GM23338 (cell line): ENCODE data around the gene PAX9. TPM values are rescaled to one million over a fixed set of nuclear protein-coding genes. Genes with fewer than 3 reads are reported as not detected.

Experiments used
- ATAC-seq: fragments of 200-7000 bp; cut with Tn5 transposase; 3 replicates; pipeline ENCODE4 v1.9.1; 2020
- DNase-seq: peaks from one replicate; pipeline ENCODE4 v3.0.0-alpha.2; 2015; ENCODE audit warnings: low spot score
- H2AFZ ChIP-seq: fragments of 200-600 bp; sonication (generic); 2 replicates; pipeline ENCODE4 v1.8.0; 2016; ENCODE audit warnings: antibody characterized with exemption, mild to moderate bottlenecking, moderate library complexity
- H3F3A ChIP-seq: fragments of 200-600 bp; sonication (generic); replicated peaks from 2 replicates; pipeline ENCODE4 v1.8.0; 2017; ENCODE audit warnings: antibody characterized with exemption, mixed run types, low read depth
- H3K27ac ChIP-seq: fragments of 200-600 bp; sonication (generic); 2 replicates; pipeline ENCODE4 v1.6.1; 2016; ENCODE audit warnings: low read depth
- H3K27me3 ChIP-seq: fragments of 200-600 bp; sonication (generic); 2 replicates; pipeline ENCODE4 v1.8.0; 2016; ENCODE audit warnings: mild to moderate bottlenecking, mixed run types, moderate library complexity; ENCODE audit not compliant: insufficient read depth
- H3K36me3 ChIP-seq: fragments of 200-600 bp; sonication (generic); 2 replicates; pipeline ENCODE4 v1.8.0; 2016; ENCODE audit warnings: mild to moderate bottlenecking; ENCODE audit not compliant: insufficient read depth
- H3K4me1 ChIP-seq: fragments of 200-600 bp; sonication (generic); 2 replicates; pipeline ENCODE4 v1.8.0; 2016; ENCODE audit warnings: mild to moderate bottlenecking, moderate library complexity; ENCODE audit not compliant: insufficient read depth
- H3K4me2 ChIP-seq: fragments of 200-600 bp; sonication (generic); 2 replicates; pipeline ENCODE4 v1.7.1; 2017; ENCODE audit warnings: mixed run types
- H3K4me3 ChIP-seq: fragments of 200-600 bp; sonication (generic); 2 replicates; pipeline ENCODE4 v1.6.1; 2016; ENCODE audit warnings: mixed run types
- H3K79me2 ChIP-seq: fragments of 200-600 bp; sonication (generic); replicated peaks from 2 replicates; pipeline ENCODE4 v1.8.0; 2017; ENCODE audit warnings: mild to moderate bottlenecking; ENCODE audit not compliant: insufficient read depth
- H3K9me2 ChIP-seq: fragments of 200-600 bp; sonication (generic); 2 replicates; pipeline ENCODE4 v1.8.0; 2017; ENCODE audit not compliant: insufficient read depth
- H4K20me1 ChIP-seq: fragments of 200-600 bp; sonication (generic); replicated peaks from 2 replicates; pipeline ENCODE4 v1.8.0; 2017; ENCODE audit warnings: mild to moderate bottlenecking; ENCODE audit not compliant: insufficient read depth
- H3K27ac Mint-ChIP-seq: 2 replicates; pipeline ENCODE4 v1.8.0; 2020; ENCODE audit warnings: inconsistent platforms, mild to moderate bottlenecking, moderate library complexity, mixed read lengths
- H3K27me3 Mint-ChIP-seq: 3 replicates; pipeline ENCODE4 v1.8.0; 2022; ENCODE audit warnings: low read depth, mild to moderate bottlenecking, moderate library complexity, mixed read lengths, inconsistent platforms; ENCODE audit not compliant: insufficient read depth, poor library complexity
- H3K36me3 Mint-ChIP-seq: 3 replicates; pipeline ENCODE4 v1.8.0; 2021; ENCODE audit warnings: low read depth, mild to moderate bottlenecking, inconsistent platforms, moderate library complexity, mixed read lengths
- H3K4me1 Mint-ChIP-seq: 3 replicates; pipeline ENCODE4 v1.8.0; 2020; ENCODE audit warnings: mild to moderate bottlenecking, inconsistent platforms, mixed read lengths
- H3K4me3 Mint-ChIP-seq: 3 replicates; pipeline ENCODE4 v1.8.0; 2021; ENCODE audit warnings: moderate library complexity, mild to moderate bottlenecking, inconsistent platforms, mixed read lengths
- H3K9me3 Mint-ChIP-seq: 3 replicates; pipeline ENCODE4 v1.8.0; 2020; ENCODE audit warnings: moderate library complexity, mild to moderate bottlenecking, inconsistent platforms, mixed read lengths
- CREB1 ChIP-seq: fragments of 250-450 bp; sonication (Bioruptor Pico); IDR thresholded peaks from 2 replicates; pipeline ENCODE4 v1.5.0; 2020; ENCODE audit warnings: low read depth, mild to moderate bottlenecking, moderate library complexity
- EZH2phosphoT487 ChIP-seq: fragments of 200-600 bp; sonication (generic); IDR thresholded peaks from one replicate; pipeline ENCODE4 v1.8.1; 2018; ENCODE audit warnings: antibody characterized with exemption; ENCODE audit not compliant: unreplicated experiment
- JUNB ChIP-seq: IDR thresholded peaks from one replicate; pipeline ENCODE4 v1.6.1; 2016; ENCODE audit warnings: antibody characterized with exemption; ENCODE audit not compliant: unreplicated experiment
- NANOG ChIP-seq: IDR thresholded peaks from 2 replicates; pipeline ENCODE4 v1.6.1; 2016; ENCODE audit warnings: antibody characterized with exemption, borderline replicate concordance
- POLR2AphosphoS5 ChIP-seq: IDR thresholded peaks from 2 replicates; pipeline ENCODE4 v1.6.1; 2016; ENCODE audit warnings: antibody characterized with exemption, low read depth
- STAT1 ChIP-seq: IDR thresholded peaks from one replicate; pipeline ENCODE4 v1.6.1; 2016; ENCODE audit warnings: antibody characterized with exemption; ENCODE audit not compliant: unreplicated experiment
- ZNF114 ChIP-seq: fragments of 250-450 bp; sonication (Bioruptor Pico); IDR thresholded peaks from 2 replicates; pipeline ENCODE4 v1.5.0; 2020; ENCODE audit warnings: mild to moderate bottlenecking, moderate library complexity
- ZNF331 ChIP-seq: fragments of 250-450 bp; sonication (Bioruptor Pico); IDR thresholded peaks from 2 replicates; pipeline ENCODE4 v1.5.0; 2020; ENCODE audit warnings: low read depth, mild to moderate bottlenecking, moderate library complexity
- polyA plus RNA-seq: library from polyadenylated mRNA; unstranded; fragments of >200 nt; fragmentation: Nextera tagmentation; extraction: Ambion mirVana; gene quantifications from 2 replicates; pipeline ENCODE4 v1.2.1, GENCODE V29; 2016
- total RNA-seq: library from RNA; depleted of rRNA; stranded (reverse); fragments of >200 nt; shearing (Covaris generic); gene quantifications from 2 replicates; pipeline ENCODE4 v1.2.3, GENCODE V29; 2014
- TF ChIP-seq, protein P1 (sequence below), 2 experiments: fragments of 200-600 bp in 1 of 2; sonication (generic) in 1 of 2; conservative IDR thresholded peaks; 2 replicates each; pipeline versions ENCODE4 v1.5.1 to v1.6.1; 2016 to 2017; ENCODE audit warnings: antibody characterized with exemption in 2 of 2, low read depth in 2 of 2, mild to moderate bottlenecking in 2 of 2, moderate library complexity in 1 of 2
- TF ChIP-seq, protein P2 (sequence below): fragments of 250-450 bp; sonication (Bioruptor Pico); IDR thresholded peaks from 2 replicates; pipeline ENCODE4 v1.5.0; 2020; ENCODE audit warnings: mild to moderate bottlenecking, moderate library complexity
- TF ChIP-seq, protein P3 (sequence below): IDR thresholded peaks from 2 replicates; pipeline ENCODE4 v1.6.1; 2016; ENCODE audit warnings: antibody characterized with exemption
- TF ChIP-seq, protein P4 (sequence below): IDR thresholded peaks from one replicate; pipeline ENCODE4 v1.6.1; 2018; ENCODE audit warnings: antibody characterized with exemption; ENCODE audit not compliant: unreplicated experiment

Gene PAX9
- total and polyA plus RNA-seq, 2 experiments from 2014 or later: 0.74 TPM; not detected in 1

DNA sequence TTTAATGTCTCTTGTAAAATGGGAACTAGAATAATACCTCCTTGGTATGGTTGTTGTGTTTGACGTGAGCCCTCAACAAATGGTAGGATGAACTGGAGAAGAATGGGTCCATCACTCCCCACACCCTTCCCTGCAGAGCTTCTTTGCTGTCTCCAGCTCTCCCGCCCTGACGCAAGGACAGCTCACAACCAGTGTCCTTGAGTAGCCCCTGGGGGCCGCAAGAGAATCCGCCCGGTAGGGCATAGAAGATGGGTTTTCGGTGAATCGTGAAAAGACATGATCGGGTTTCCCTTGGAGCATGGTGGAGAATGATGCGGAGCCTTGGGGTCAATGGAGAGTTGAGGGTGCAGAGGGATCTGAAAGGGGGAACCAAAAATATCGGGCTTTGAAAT lies 6.1 kb upstream of the PAX9 start (continued):
- no peak for TF ChIP-seq ZNF331
- TF ChIP-seq NANOG: no peak
- TF ChIP-seq POLR2AphosphoS5: no peak

DNA sequence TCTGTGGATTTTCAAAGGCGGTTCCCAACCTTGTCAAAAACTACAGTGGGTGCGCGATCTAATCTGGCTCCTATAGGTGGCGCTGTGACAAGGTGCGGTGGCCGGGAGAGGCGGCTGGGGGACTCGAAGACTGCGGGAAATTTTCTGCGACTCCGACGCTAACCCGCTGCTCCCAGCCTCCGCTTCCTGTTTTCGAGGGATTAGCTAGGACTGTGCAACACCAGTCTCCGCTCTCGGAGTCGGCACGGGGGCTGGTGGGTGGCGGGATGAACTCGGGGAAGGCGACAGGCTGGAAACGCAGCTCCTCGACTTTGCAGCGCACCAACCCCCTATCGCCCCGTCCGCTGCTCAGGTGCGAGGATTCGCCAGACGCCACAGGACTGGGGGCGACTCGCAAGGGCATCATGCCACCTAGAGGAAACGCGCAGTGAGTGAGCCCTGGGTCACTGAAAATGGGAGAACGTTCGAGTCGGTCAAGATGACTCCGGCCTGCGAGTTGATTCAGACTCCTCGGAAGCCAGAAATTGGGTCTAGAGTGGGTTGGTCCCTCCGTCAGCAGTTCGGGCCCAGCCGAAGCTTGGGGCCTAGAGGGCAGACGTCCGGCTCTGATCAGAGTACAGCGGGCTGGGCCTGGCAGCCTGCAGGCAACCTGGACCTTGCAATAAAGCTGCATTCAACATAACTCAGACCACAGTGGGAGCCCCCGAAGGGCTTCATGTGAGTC lies 5.5 kb upstream of the PAX9 start:
- ATAC-seq: peak; percentile 28
- peak overlapping the region; percentile 56 for H3K4me3 ChIP-seq
- TF ChIP-seq, protein P1, sequence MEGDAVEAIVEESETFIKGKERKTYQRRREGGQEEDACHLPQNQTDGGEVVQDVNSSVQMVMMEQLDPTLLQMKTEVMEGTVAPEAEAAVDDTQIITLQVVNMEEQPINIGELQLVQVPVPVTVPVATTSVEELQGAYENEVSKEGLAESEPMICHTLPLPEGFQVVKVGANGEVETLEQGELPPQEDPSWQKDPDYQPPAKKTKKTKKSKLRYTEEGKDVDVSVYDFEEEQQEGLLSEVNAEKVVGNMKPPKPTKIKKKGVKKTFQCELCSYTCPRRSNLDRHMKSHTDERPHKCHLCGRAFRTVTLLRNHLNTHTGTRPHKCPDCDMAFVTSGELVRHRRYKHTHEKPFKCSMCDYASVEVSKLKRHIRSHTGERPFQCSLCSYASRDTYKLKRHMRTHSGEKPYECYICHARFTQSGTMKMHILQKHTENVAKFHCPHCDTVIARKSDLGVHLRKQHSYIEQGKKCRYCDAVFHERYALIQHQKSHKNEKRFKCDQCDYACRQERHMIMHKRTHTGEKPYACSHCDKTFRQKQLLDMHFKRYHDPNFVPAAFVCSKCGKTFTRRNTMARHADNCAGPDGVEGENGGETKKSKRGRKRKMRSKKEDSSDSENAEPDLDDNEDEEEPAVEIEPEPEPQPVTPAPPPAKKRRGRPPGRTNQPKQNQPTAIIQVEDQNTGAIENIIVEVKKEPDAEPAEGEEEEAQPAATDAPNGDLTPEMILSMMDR (conservative IDR thresholded peaks at IDR 0.05; ENCODE audit: low read depth in 2 of 2): peak; percentile 71 to 81
- TF ChIP-seq, protein P2, sequence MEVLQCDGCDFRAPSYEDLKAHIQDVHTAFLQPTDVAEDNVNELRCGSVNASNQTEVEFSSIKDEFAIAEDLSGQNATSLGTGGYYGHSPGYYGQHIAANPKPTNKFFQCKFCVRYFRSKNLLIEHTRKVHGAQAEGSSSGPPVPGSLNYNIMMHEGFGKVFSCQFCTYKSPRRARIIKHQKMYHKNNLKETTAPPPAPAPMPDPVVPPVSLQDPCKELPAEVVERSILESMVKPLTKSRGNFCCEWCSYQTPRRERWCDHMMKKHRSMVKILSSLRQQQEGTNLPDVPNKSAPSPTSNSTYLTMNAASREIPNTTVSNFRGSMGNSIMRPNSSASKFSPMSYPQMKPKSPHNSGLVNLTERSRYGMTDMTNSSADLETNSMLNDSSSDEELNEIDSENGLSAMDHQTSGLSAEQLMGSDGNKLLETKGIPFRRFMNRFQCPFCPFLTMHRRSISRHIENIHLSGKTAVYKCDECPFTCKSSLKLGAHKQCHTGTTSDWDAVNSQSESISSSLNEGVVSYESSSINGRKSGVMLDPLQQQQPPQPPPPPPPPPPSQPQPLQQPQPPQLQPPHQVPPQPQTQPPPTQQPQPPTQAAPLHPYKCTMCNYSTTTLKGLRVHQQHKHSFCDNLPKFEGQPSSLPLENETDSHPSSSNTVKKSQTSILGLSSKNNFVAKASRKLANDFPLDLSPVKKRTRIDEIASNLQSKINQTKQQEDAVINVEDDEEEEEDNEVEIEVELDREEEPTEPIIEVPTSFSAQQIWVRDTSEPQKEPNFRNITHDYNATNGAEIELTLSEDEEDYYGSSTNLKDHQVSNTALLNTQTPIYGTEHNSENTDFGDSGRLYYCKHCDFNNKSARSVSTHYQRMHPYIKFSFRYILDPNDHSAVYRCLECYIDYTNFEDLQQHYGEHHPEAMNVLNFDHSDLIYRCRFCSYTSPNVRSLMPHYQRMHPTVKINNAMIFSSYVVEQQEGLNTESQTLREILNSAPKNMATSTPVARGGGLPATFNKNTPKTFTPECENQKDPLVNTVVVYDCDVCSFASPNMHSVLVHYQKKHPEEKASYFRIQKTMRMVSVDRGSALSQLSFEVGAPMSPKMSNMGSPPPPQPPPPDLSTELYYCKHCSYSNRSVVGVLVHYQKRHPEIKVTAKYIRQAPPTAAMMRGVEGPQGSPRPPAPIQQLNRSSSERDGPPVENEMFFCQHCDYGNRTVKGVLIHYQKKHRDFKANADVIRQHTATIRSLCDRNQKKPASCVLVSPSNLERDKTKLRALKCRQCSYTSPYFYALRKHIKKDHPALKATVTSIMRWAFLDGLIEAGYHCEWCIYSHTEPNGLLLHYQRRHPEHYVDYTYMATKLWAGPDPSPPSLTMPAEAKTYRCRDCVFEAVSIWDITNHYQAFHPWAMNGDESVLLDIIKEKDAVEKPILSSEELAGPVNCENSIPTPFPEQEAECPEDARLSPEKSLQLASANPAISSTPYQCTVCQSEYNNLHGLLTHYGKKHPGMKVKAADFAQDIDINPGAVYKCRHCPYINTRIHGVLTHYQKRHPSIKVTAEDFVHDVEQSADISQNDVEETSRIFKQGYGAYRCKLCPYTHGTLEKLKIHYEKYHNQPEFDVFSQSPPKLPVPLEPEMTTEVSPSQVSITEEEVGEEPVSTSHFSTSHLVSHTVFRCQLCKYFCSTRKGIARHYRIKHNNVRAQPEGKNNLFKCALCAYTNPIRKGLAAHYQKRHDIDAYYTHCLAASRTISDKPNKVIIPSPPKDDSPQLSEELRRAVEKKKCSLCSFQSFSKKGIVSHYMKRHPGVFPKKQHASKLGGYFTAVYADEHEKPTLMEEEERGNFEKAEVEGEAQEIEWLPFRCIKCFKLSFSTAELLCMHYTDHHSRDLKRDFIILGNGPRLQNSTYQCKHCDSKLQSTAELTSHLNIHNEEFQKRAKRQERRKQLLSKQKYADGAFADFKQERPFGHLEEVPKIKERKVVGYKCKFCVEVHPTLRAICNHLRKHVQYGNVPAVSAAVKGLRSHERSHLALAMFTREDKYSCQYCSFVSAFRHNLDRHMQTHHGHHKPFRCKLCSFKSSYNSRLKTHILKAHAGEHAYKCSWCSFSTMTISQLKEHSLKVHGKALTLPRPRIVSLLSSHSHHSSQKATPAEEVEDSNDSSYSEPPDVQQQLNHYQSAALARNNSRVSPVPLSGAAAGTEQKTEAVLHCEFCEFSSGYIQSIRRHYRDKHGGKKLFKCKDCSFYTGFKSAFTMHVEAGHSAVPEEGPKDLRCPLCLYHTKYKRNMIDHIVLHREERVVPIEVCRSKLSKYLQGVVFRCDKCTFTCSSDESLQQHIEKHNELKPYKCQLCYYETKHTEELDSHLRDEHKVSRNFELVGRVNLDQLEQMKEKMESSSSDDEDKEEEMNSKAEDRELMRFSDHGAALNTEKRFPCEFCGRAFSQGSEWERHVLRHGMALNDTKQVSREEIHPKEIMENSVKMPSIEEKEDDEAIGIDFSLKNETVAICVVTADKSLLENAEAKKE: no peak
- TF ChIP-seq, protein P3, sequence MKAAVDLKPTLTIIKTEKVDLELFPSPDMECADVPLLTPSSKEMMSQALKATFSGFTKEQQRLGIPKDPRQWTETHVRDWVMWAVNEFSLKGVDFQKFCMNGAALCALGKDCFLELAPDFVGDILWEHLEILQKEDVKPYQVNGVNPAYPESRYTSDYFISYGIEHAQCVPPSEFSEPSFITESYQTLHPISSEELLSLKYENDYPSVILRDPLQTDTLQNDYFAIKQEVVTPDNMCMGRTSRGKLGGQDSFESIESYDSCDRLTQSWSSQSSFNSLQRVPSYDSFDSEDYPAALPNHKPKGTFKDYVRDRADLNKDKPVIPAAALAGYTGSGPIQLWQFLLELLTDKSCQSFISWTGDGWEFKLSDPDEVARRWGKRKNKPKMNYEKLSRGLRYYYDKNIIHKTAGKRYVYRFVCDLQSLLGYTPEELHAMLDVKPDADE: no peak
- TF ChIP-seq ZNF331 (no peak), POLR2AphosphoS5 (no peak), CREB1 (CRISPR knock-in tag) (no peak), ZNF114 (CRISPR knock-in tag) (no peak), NANOG (no peak), STAT1 (no peak), JUNB (no peak), EZH2phosphoT487 (peak; percentile 69)
- TF ChIP-seq, protein P4, sequence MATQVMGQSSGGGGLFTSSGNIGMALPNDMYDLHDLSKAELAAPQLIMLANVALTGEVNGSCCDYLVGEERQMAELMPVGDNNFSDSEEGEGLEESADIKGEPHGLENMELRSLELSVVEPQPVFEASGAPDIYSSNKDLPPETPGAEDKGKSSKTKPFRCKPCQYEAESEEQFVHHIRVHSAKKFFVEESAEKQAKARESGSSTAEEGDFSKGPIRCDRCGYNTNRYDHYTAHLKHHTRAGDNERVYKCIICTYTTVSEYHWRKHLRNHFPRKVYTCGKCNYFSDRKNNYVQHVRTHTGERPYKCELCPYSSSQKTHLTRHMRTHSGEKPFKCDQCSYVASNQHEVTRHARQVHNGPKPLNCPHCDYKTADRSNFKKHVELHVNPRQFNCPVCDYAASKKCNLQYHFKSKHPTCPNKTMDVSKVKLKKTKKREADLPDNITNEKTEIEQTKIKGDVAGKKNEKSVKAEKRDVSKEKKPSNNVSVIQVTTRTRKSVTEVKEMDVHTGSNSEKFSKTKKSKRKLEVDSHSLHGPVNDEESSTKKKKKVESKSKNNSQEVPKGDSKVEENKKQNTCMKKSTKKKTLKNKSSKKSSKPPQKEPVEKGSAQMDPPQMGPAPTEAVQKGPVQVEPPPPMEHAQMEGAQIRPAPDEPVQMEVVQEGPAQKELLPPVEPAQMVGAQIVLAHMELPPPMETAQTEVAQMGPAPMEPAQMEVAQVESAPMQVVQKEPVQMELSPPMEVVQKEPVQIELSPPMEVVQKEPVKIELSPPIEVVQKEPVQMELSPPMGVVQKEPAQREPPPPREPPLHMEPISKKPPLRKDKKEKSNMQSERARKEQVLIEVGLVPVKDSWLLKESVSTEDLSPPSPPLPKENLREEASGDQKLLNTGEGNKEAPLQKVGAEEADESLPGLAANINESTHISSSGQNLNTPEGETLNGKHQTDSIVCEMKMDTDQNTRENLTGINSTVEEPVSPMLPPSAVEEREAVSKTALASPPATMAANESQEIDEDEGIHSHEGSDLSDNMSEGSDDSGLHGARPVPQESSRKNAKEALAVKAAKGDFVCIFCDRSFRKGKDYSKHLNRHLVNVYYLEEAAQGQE: no peak

More for the DNA sequence above, 5.5 kb upstream of the PAX9 start:
- Histone ChIP-seq H3K27ac (no peak overlapping the region), H3K4me2 (peak overlapping the region; percentile 83), H3K79me2 (no peaks in the 10 kb centered on the region), H2AFZ (peak overlapping the region; percentile 78; the same call in 1 of the 2 replicates), H3K36me3 (no peaks in the 10 kb centered on the region), H4K20me1 (peaks cover 64% of the 10 kb centered on the region), H3K27me3 (peaks cover 100% of the 10 kb centered on the region), H3F3A (peaks cover 35% of the 10 kb centered on the region), H3K4me1 (peaks cover 45% of the 10 kb centered on the region), H3K9me2 (no peaks in the 10 kb centered on the region)
- H3K27me3 Mint-ChIP-seq: peaks cover 100% of the 10 kb centered on the region
- no peaks in the 10 kb centered on the region; the same call in 2 of the 3 replicates for H3K9me3 Mint-ChIP-seq
- no peak overlapping the region for H3K27ac Mint-ChIP-seq
- no peaks in the 10 kb centered on the region; the same call in 2 of the 3 replicates for H3K36me3 Mint-ChIP-seq
- DNase-seq: peak; percentile 91
- peak overlapping the region; percentile 51 for H3K4me3 Mint-ChIP-seq
- peaks cover 48% of the 10 kb centered on the region for H3K4me1 Mint-ChIP-seq
